H1 (cell line): ENCODE data around the gene RBCK1. TPM values are rescaled to one million over a fixed set of nuclear protein-coding genes. Genes with fewer than 3 reads are reported as not detected.

Experiments
- ASH2L ChIP-seq: fragments of 200-600, 300-600 bp; sonication (generic); IDR thresholded peaks from one replicate; pipeline ENCODE4 v1.7.1; 2017; ENCODE audit warnings: low read length
- BRCA1 ChIP-seq: IDR thresholded peaks from 2 replicates; pipeline ENCODE4 v1.6.1; 2012; ENCODE audit warnings: low read depth, low read length, improper control_type of control experiment
- CBX5 ChIP-seq: fragments of 300-800, 300-1000 bp; sonication (generic); IDR thresholded peaks from 2 replicates; pipeline ENCODE4 v1.7.1; 2016; ENCODE audit warnings: antibody characterized with exemption, low read length, low read depth
- EGR1 ChIP-seq: IDR thresholded peaks from 2 replicates; pipeline ENCODE4 v1.6.1; 2011; ENCODE audit warnings: low read depth, low read length, borderline replicate concordance
- EZH2 ChIP-seq: fragments of 200-600 bp; sonication (generic); IDR thresholded peaks from 2 replicates; pipeline ENCODE4 v1.7.1; 2012; ENCODE audit warnings: low read depth, mild to moderate bottlenecking, moderate library complexity, low read length, inconsistent platforms; ENCODE audit not compliant: severe bottlenecking
- GABPA ChIP-seq: IDR thresholded peaks from 2 replicates; pipeline ENCODE4 v1.6.1; 2011; ENCODE audit warnings: mild to moderate bottlenecking, low read length, moderate library complexity, borderline replicate concordance; ENCODE audit not compliant: insufficient read depth
- HDAC6 ChIP-seq: IDR thresholded peaks from one replicate; pipeline ENCODE4 v1.7.1; 2012; ENCODE audit warnings: low read depth, mild to moderate bottlenecking, inconsistent platforms, low read length, moderate library complexity
- JUND ChIP-seq: IDR thresholded peaks from 2 replicates; pipeline ENCODE4 v1.6.1; 2011; ENCODE audit warnings: mild to moderate bottlenecking, improper control_type of control experiment, low read length
- KDM1A ChIP-seq: fragments of 200-600, 300-600 bp; sonication (generic); IDR thresholded peaks from 2 replicates; pipeline ENCODE4 v1.7.1; 2016; ENCODE audit warnings: mild to moderate bottlenecking, low read length, borderline replicate concordance
- KDM4A ChIP-seq: IDR thresholded peaks from one replicate; pipeline ENCODE4 v1.7.1; 2012; ENCODE audit warnings: low read depth, mild to moderate bottlenecking, moderate library complexity, low read length, inconsistent platforms; ENCODE audit not compliant: severe bottlenecking
- KDM5A ChIP-seq: fragments of 200-600 bp; IDR thresholded peaks from 2 replicates; pipeline ENCODE4 v1.7.1; 2012; ENCODE audit warnings: mild to moderate bottlenecking, low read length, inconsistent platforms, mixed read lengths
- MAX ChIP-seq: IDR thresholded peaks from 2 replicates; pipeline ENCODE4 v1.6.1; 2012; ENCODE audit warnings: inconsistent platforms
- POLR2AphosphoS5 ChIP-seq: IDR thresholded peaks from 2 replicates; pipeline ENCODE4 v1.6.1; 2011; ENCODE audit warnings: low read depth, low read length
- POU5F1 ChIP-seq: IDR thresholded peaks from 2 replicates; pipeline ENCODE4 v1.6.1; 2011; ENCODE audit warnings: low read depth, mild to moderate bottlenecking, low read length, moderate library complexity
- RAD21 ChIP-seq, 2 experiments: IDR thresholded peaks in 1 of 2; conservative IDR thresholded peaks in 1 of 2; 2 replicates each; pipeline ENCODE4 v1.6.1; 2011; ENCODE audit warnings: low read depth in 2 of 2, low read length in 2 of 2, improper control_type of control experiment in 1 of 2, inconsistent platforms in 1 of 2, mild to moderate bottlenecking in 1 of 2, moderate library complexity in 1 of 2
- RBBP5 ChIP-seq: IDR thresholded peaks from 2 replicates; pipeline ENCODE4 v1.7.1; 2012; ENCODE audit warnings: low read depth, mild to moderate bottlenecking, inconsistent platforms, low read length, moderate library complexity, borderline replicate concordance
- RNF2 ChIP-seq: fragments of 200-900, 300-1000 bp; sonication (generic); IDR thresholded peaks from 2 replicates; pipeline ENCODE4 v1.7.1; 2016; ENCODE audit warnings: borderline replicate concordance, low read depth, mild to moderate bottlenecking, antibody characterized with exemption, low read length; ENCODE audit not compliant: poor library complexity, severe bottlenecking; ENCODE audit errors: missing control alignments
- SAP30 ChIP-seq: fragments of 300-600 bp; sonication (generic); IDR thresholded peaks from 2 replicates; pipeline ENCODE4 v1.7.1; 2012; ENCODE audit warnings: low read length, moderate library complexity, mild to moderate bottlenecking, inconsistent platforms; ENCODE audit not compliant: insufficient read depth, insufficient replicate concordance
- SIRT6 ChIP-seq: IDR thresholded peaks from one replicate; pipeline ENCODE4 v1.7.1; 2012; ENCODE audit warnings: low read length, inconsistent platforms
- SP1 ChIP-seq: IDR thresholded peaks from 2 replicates; pipeline ENCODE4 v1.6.1; 2011; ENCODE audit warnings: low read depth, low read length
- SUZ12 ChIP-seq: fragments of 200-600 bp; sonication (generic); IDR thresholded peaks from 2 replicates; pipeline ENCODE4 v1.6.1; 2012; ENCODE audit warnings: mild to moderate bottlenecking, inconsistent platforms, low read length, moderate library complexity, mixed read lengths
- TAF1 ChIP-seq: IDR thresholded peaks from 2 replicates; pipeline ENCODE4 v1.6.1; 2011; ENCODE audit warnings: mild to moderate bottlenecking, low read depth, low read length
- TEAD4 ChIP-seq: IDR thresholded peaks from 2 replicates; pipeline ENCODE4 v1.6.1; 2012; ENCODE audit warnings: low read depth, low read length, inconsistent platforms, mixed read lengths
- polyA plus RNA-seq, 7 experiments: library from polyadenylated mRNA; depleted of rRNA in 3 of 7; stranded (reverse) in 5 of 7; unstranded in 2 of 7; fragments of >200 nt in 5 of 7; fragments of 200-250 nt in 2 of 7; gene quantifications; 1 replicate in 5 of 7; 2 replicates in 1 of 7; 4 replicates in 1 of 7; pipeline versions ENCODE4 v1.2.1 to v1.2.3, GENCODE V29; 2011 to 2013; ENCODE audit warnings: missing spikeins in 2 of 7, mixed read lengths in 2 of 7
- total RNA-seq: library from RNA; stranded (reverse); fragmentation: NEBNext Ultra II Directional; extraction: Animal tissue kit (Norgen Biotek cat#: 25700); gene quantifications from 2 replicates; pipeline ENCODE4 v1.2.1, GENCODE V29; 2021

The RBCK1 gene
- total and polyA plus RNA-seq, 2 of the 8 experiments (the other 6 are each of a cell fraction or from before 2014, with no cell fraction given): 43.1 to 54.7 TPM

- no peak for TF ChIP-seq POU5F1
- peak; percentile 1 for TF ChIP-seq ASH2L
- peak; percentile 43 for TF ChIP-seq KDM4A
- peak; percentile 45; the same call in 1 of the 2 replicates for TF ChIP-seq EGR1
- no peak for TF ChIP-seq SUZ12
- 0 out of 2 replicates have a peak, but pooled peaks have one; percentile 50 for TF ChIP-seq POLR2AphosphoS5
- no peak for TF ChIP-seq SAP30
- peak; percentile 40; the same call in 1 of the 2 replicates for TF ChIP-seq TEAD4
- no peak for TF ChIP-seq RNF2
- TF ChIP-seq TAF1: peak; percentile 39; the same call in 1 of the 2 replicates
- no peak for TF ChIP-seq EZH2
- TF ChIP-seq SIRT6: no peak
- no peak for TF ChIP-seq KDM5A
- TF ChIP-seq SP1: no peak
- TF ChIP-seq RBBP5: 0 out of 2 replicates have a peak, but pooled peaks have one; percentile 54
- peak; percentile 71 for TF ChIP-seq MAX
- no peak for TF ChIP-seq GABPA
- no peak for TF ChIP-seq JUND
- TF ChIP-seq KDM1A: no peak
- TF ChIP-seq RAD21 (IDR thresholded peaks at IDR 0.05 in 1 of 2, conservative IDR thresholded peaks at IDR 0.05 in 1 of 2; ENCODE audit: low read depth in 2 of 2, low read length in 2 of 2): no peak
- no peak for TF ChIP-seq BRCA1
- TF ChIP-seq CBX5: no peak
- no peak for TF ChIP-seq HDAC6
Measured at GRCh38 chr20:462199-462991, 54.3 kb downstream of the RBCK1 start, which contains the start of gene TBC1D20 (continued).
